GM19238 (cell line): ENCODE data around the gene HES4.
"Not testable (repeated sequence)": the region's sequence is repeated elsewhere in the genome, so short reads cannot be mapped to it uniquely, and the experiment has no call there.

Source experiments
- DNase-seq: peaks from one replicate; pipeline ENCODE4 v3.0.0; 2011; ENCODE audit warnings: low spot score; ENCODE audit not compliant: insufficient read length

Gene HES4

DNA sequence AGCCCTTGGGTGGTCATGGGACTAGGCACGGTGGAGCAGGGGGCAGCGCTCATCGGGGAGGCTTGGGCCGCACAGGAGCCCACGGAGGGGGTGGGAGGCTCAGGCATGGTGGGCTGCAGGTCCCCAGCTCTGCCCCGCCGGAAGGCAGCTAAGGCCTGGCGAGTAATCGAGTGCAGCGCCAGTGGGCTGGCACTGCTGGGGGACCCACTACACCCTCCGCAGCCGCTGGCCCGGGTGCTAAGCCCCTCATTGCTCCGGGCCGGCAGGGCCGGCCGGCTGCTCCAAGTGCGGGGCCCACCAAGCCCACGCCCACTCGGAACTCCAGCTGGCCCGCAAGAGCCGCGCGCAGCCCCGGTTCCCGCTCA lies 18.4 kb upstream of the HES4 start:
- DNase-seq = not testable (repeated sequence)

DNA sequence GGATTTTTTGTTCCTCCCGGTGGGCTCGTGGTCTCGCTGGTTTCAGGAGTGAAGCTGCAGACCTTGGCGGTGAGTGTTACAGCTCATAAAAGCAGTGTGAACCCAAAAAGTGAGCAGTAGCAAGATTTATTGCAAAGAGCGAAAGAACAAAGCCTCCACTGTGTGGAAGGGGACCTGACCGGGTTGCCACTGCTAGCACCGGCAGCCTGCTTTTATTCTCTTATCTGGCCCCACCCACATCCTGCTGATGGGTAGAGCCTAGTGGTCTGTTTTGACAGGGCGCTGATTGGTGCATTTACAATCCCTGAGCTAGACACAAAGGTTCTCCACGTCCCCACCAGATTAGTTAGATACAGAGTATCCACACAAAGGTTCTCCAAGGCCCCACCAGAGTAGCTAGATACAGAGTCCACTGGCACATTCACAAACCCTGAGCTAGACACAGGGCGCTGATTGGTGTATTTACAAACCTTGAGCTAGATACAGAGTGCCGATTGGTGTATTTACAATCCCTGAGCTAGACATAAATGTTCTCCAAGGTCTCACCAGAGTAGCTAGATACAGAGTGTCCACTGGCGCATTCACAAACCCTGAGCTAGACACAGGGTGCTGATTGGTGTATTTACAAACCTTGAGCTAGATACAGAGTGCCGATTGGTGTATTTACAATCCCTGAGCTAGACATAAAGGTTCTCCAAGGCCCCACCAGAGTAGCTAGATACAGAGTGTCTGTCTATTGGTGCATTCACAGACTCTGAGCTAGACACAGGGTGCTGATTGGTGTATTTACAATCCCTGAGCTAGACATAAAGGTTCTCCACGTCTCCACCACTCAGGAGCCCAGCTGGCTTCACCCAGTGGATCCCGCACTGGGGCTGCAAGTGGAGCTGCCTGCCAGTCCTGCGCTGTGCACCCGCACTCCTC lies 17.8 kb upstream of the HES4 start:
- not testable (repeated sequence) for DNase-seq

DNA sequence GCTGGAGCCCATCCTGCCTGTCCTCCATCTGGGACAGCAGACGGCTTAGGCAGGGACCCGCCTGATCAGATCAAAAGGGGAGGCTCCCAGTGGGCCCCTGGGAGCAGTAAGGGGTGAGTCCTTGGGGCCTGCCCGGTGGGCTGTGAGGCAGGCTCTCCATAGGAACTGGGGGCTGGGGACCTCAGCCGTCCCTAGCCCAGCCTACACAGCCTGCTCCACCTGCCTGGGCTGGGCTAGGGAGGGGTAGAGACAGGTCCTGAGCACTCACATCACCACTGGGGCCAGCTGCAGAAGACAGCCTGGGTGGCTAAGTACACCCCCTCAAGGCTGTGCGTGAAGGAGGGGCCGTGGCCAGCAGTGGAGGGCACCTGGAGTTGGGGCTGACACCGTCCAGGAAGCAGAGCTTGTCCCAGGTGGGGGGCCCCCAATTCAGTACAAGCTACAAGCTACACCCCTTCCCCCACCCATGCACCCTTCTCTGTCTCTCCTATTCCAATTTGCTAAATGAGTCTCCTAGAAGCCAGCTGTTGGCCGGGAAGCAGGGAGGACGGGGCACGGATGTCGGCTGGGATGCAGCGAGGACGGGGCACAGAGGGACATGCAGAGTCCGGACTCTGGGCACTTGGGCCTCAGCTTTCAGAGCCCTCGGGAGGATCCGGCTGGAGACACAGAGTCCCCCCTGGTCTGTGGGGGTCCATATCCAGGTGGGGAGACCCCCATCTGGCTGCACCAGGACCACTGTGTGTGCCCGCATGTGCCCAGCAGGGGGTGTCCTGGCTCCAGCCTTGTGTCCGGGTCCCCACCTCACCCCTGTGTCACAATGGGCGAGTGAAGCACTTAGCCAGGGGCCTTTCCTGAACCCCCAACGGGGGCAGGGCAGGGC lies 15.1 kb upstream of the HES4 start:
- DNase-seq = no peak

- no peak for DNase-seq
Measured at GRCh38 chr1:1013922-1014648, 14.2 kb upstream of the HES4 start.

DNA sequence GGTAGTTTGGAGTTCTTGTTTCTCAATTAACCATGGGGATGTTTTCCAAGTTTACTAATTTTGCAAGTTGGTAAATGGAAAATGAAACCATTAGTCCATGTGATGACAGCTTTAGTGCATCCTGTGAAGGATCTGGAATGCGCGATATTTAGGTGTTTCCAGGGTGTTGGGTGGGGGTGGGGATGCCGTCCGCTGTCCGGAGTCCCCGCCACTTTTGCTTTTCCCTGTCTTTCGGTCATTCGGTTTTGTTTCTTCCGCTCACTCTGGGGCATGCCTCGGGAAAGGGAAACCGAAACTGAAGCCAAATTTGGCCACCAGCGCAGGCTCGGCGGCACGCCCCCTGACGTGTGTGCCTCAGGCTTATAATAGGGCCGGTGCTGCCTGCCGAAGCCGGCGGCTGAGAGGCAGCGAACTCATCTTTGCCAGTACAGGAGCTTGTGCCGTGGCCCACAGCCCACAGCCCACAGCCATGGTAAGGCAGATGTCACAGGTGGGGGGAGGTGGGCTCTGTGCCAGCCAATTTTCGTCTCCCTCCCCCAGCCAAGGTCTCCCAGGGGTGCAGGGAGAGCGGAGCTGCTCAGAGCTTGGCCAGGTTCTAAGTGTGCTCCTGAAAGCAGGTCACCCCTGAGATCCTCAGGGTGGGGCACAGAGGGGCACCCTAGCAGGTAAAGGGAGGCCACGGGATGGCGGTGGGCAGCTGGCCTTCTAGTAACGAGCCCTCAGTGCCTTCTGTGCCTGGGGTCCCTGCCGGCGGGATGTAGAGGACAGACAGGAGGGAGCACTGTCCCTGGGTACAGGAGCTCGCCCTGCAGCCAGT lies 13.4 kb upstream of the HES4 start, which contains the start of gene ISG15:
Gene ISG15, plus strand, starts transcription at position 393 of the 817 bp plus-strand sequence. Its CDS starts 77 bp downstream, at position 470.
- peak; percentile 87 for DNase-seq

DNA sequence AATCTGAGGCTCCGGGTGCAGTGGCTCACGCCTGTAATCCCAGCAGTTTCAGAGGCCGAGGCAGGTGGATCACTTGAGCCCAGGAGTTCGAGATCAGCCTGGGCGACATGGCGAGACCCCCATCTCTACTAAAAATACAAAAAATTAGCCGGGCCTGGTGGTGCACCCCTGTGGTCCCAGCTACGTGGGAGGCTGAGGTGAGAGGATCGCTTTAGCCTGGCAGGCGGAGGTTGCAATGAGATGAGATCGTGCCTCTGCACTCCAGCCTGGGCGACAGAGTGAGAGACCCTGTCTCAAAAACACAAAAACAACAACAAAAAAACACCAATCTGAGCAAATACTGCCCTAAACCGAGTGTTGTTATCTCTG lies 12.8 kb upstream of the HES4 start:
- not testable (repeated sequence) for DNase-seq

- DNase-seq = no peak
Measured at GRCh38 chr1:1011396-1011949, 11.6 kb upstream of the HES4 start.

DNA sequence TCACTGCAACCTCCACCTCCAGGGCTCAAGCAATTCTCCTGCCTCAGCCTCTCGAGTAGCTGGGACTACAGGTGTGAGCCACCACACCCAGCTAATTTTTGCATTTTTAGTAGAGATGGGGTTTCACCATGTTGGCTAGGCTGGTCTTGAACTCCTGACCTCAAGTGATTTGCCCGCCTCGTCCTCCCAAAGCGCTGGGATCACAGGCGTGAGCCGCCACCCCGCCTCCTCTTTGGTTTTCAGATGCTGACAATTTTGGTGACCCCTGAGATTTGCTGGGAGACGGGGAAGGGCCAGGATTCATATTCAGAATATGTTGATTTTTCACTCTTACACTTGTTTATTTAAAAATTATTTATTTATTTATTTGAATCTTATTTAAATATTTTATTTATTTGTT lies 10.2 kb upstream of the HES4 start:
- not testable (repeated sequence) for DNase-seq

- DNase-seq = no peak
Measured at GRCh38 chr1:1006305-1007159, 6.6 kb upstream of the HES4 start.

GRCh38 chr1:1005774-1006304 lies 5.9 kb upstream of the HES4 start:
- DNase-seq = no peak

DNA sequence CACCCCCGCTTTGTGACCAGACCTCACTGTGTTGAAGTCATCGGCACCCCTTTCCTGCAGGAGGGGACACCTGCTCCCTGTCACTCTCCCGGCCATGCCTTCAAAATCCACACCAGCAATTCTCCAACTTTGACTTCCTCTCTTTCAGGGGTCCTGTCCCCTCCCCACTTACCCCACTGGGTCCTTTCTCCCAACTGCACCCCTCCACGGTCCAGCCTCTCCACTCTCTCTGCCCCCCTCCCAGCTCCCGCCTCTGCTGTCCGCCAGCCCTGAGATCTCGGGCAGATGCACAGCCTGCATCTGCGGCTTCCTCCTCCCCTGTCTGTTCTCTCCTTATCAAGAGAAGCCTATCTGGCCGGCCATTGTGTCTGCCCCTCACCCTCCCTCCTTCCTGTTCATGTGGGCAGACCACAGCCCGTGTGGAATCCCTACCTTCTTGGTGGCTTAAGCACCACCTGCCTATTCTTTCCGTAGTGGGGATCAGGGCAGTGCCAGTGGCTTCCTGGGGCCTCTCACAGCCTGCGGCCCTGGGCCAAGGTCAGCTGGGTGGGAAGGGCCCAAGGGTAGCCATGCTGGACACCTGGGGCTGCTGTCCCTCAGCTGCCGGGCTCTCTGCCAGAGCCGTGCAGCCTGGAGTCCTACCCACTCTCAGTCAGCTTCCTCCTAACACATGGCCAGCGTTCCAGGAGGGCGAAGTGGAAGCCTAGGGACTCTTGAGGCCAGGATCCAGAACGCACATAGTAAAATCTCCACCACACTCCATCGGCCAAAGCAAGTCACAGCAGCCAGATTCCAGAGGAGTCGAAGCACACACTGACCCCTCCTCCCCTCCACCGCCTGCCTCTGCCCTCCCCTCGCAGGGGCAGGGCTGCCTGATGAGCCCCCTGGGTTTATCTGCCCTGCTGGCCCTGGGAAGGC lies 5.1 kb upstream of the HES4 start:
- no peak for DNase-seq

- no peak for DNase-seq
Measured at GRCh38 chr1:1004420-1004779, 4.5 kb upstream of the HES4 start.

GRCh38 chr1:1003618-1004419 lies 3.9 kb upstream of the HES4 start:
- DNase-seq = no peak

GRCh38 chr1:1001057-1001783 lies 1.3 kb upstream of the HES4 start:
- DNase-seq = no peak

GRCh38 chr1:1000357-1001056 lies 610 bp upstream of the HES4 start:
- DNase-seq = peak; percentile 83
